ENCODE results near the gene LIN7C. TPM values are rescaled to one million over a fixed set of nuclear protein-coding genes. Genes with fewer than 3 reads are reported as not detected.

The LIN7C gene
- polyA plus RNA-seq, 3 donors = 7.3 to 24.0 (median 18.9) TPM

GRCh38 chr11:27495710-27496300 lies 10.8 kb downstream of the LIN7C start:
- peaks cover 64 to 90% of the 10 kb centered on the region in 2 donors for H3K36me3 ChIP-seq (replicated peaks in 1 of 2; ENCODE audit: control insufficient read depth in 1 of 2, insufficient read depth in 2 of 2, low read length in 2 of 2)
- Mint-ChIP-seq H3K9me3 (peaks cover 0 to 2% (median 0%) of the 10 kb centered on the region in 7 donors), H3K4me3 (no peak overlapping the region), H3K27me3 (ENCODE audit: low read depth in 3 of 3) (peaks cover 0 to 1% (median 0%) of the 10 kb centered on the region in 3 donors), H3K36me3 (peaks cover 54 to 77% of the 10 kb centered on the region in 2 donors), H3K4me1 (no peaks in the 10 kb centered on the region), H3K27ac (no peak overlapping the region)
- no peak for TF ChIP-seq CTCF (IDR thresholded peaks at IDR 0.05)
- H3K9ac ChIP-seq (ENCODE audit: insufficient read depth, low read length, poor library complexity, severe bottlenecking) = no peak overlapping the region
- intact Hi-C loops (cut with micrococcal nuclease) = no loop called here
- no CpG with 5 or more reads among the region's 1 CpG for WGBS (ENCODE audit: insufficient coverage)
- H3K4me1 ChIP-seq (ENCODE audit: control insufficient read depth in 1 of 2, insufficient read depth in 2 of 2, low read length in 2 of 2) = no peaks in the 10 kb centered on the region
- no peaks in the 10 kb centered on the region for H3K27me3 ChIP-seq (ENCODE audit: control insufficient read depth in 2 of 2, insufficient read depth in 2 of 2, low read length in 2 of 2)
- DNase-seq = no peak
- H4K20me1 ChIP-seq (ENCODE audit: insufficient read depth, low read length) = peaks cover 7% of the 10 kb centered on the region
- no peak overlapping the region for H3K4me2 ChIP-seq (replicated peaks; ENCODE audit: extremely low read depth, low read length, poor library complexity, severe bottlenecking)
- H2AFZ ChIP-seq (ENCODE audit: insufficient read depth, low read depth, low read length, poor library complexity, severe bottlenecking) = no peak overlapping the region
- no peaks in the 10 kb centered on the region for H3K79me2 ChIP-seq (ENCODE audit: insufficient read depth, low read length)
- no peak overlapping the region for H3K4me3 ChIP-seq (replicated peaks in 1 of 3; ENCODE audit: low read depth in 2 of 3, low read length in 3 of 3)
- no peaks in the 10 kb centered on the region for H3K9me3 ChIP-seq (replicated peaks in 1 of 2; ENCODE audit: control insufficient read depth in 1 of 2, insufficient read depth in 1 of 2, low read length in 2 of 2)
- H3K27ac ChIP-seq (ENCODE audit: low read depth in 1 of 2, low read length in 2 of 2) = no peak overlapping the region

- H3K4me3 ChIP-seq (replicated peaks in 1 of 3; ENCODE audit: low read depth in 2 of 3, low read length in 3 of 3) = no peak overlapping the region
- Mint-ChIP-seq H3K36me3 (peaks cover 22 to 31% of the 10 kb centered on the region in 2 donors), H3K4me1 (no peaks in the 10 kb centered on the region), H3K9me3 (peaks cover 0 to 2% (median 0%) of the 10 kb centered on the region in 7 donors), H3K27me3 (ENCODE audit: low read depth in 3 of 3) (peaks cover 0 to 1% (median 0%) of the 10 kb centered on the region in 3 donors), H3K4me3 (no peak overlapping the region), H3K27ac (peak overlapping the region in 1 of 7 donors; percentile 6)
- H3K9ac ChIP-seq (ENCODE audit: insufficient read depth, low read length, poor library complexity, severe bottlenecking) = no peak overlapping the region
- no peak overlapping the region for H3K4me2 ChIP-seq (replicated peaks; ENCODE audit: extremely low read depth, low read length, poor library complexity, severe bottlenecking)
- no peak for DNase-seq
- WGBS (ENCODE audit: insufficient coverage) = 95% methylated on average over 2 of the region's 5 CpGs
- H3K4me1 ChIP-seq (ENCODE audit: control insufficient read depth in 1 of 2, insufficient read depth in 2 of 2, low read length in 2 of 2) = no peaks in the 10 kb centered on the region
- no peaks in the 10 kb centered on the region for H4K20me1 ChIP-seq (ENCODE audit: insufficient read depth, low read length)
- H3K27ac ChIP-seq (ENCODE audit: low read depth in 1 of 2, low read length in 2 of 2) = no peak overlapping the region
- TF ChIP-seq CTCF (IDR thresholded peaks at IDR 0.05) = no peak
- no peaks in the 10 kb centered on the region for H3K27me3 ChIP-seq (ENCODE audit: control insufficient read depth in 2 of 2, insufficient read depth in 2 of 2, low read length in 2 of 2)
- H3K79me2 ChIP-seq (ENCODE audit: insufficient read depth, low read length) = no peaks in the 10 kb centered on the region
- no peaks in the 10 kb centered on the region for H3K9me3 ChIP-seq (replicated peaks in 1 of 2; ENCODE audit: control insufficient read depth in 1 of 2, insufficient read depth in 1 of 2, low read length in 2 of 2)
- intact Hi-C loops (cut with micrococcal nuclease) = loop anchor here (5.0 to 10.0 kb wide), 4 partner anchors 124 to 1204 kb away; partner anchors contain the start of gene CCDC34 (in 1 of the 2)
- peaks cover 30 to 40% of the 10 kb centered on the region in 2 donors for H3K36me3 ChIP-seq (replicated peaks in 1 of 2; ENCODE audit: control insufficient read depth in 1 of 2, insufficient read depth in 2 of 2, low read length in 2 of 2)
- H2AFZ ChIP-seq (ENCODE audit: insufficient read depth, low read depth, low read length, poor library complexity, severe bottlenecking) = no peak overlapping the region
Observed at GRCh38 chr11:27489092-27489491, 17.5 kb downstream of the LIN7C start.
